ENCODE measurements around the gene PDIK1L. TPM values are rescaled to one million over a fixed set of nuclear protein-coding genes. Genes with fewer than 3 reads are reported as not detected.
A peak's percentile ranks its signal among the peaks of the same experiment; 100 is the strongest.

Gene PDIK1L
- total and polyA plus RNA-seq, 2 of the 8 experiments (the other 6 are each of a cell fraction or from before 2014, with no cell fraction given) = 0.95 to 4.5 TPM

GRCh38 chr1:26130695-26131094 lies 19.1 kb downstream of the PDIK1L start:
- POLR2A ChIA-PET (ENCODE audit: partially characterized antibody) = no interaction called here
- no peaks in the 10 kb centered on the region for H3K9me3 ChIP-seq (ENCODE audit: insufficient read depth in 2 of 2, low read depth in 1 of 2, low read length in 1 of 2)
- no peak overlapping the region for H3K4me2 ChIP-seq (ENCODE audit: insufficient read depth in 1 of 2, low read depth in 2 of 2, low read length in 2 of 2)
- 73% methylated on average over 1 of the region's 1 CpG; no CpG with 5 or more reads in 1 of the 2 experiments for WGBS, 2 experiments (ENCODE audit: extremely low coverage in 1 of 2, insufficient coverage in 1 of 2, insufficient read length in 1 of 2, insufficient replicate concordance in 2 of 2, low coverage in 1 of 2, low lambda C conversion rate in 2 of 2, missing lambda C conversion rate in 1 of 2)
- H3K56ac ChIP-seq (replicated peaks; ENCODE audit: insufficient read length, low read depth, low read length) = no peak overlapping the region
- H2BK120ac ChIP-seq (replicated peaks; ENCODE audit: low read depth, low read length) = no peak overlapping the region
- no peak overlapping the region for H3K9ac ChIP-seq (replicated peaks in 1 of 4; ENCODE audit: extremely low read depth in 1 of 4, low read depth in 3 of 4, low read length in 3 of 4)
- no peak overlapping the region for H2BK15ac ChIP-seq (ENCODE audit: low read length)
- no peak overlapping the region for H4K5ac ChIP-seq (ENCODE audit: insufficient read length, low read depth, low read length)
- no peaks in the 10 kb centered on the region; the same call in 1 of the 2 replicates for H3K23me2 ChIP-seq (ENCODE audit: low read depth, low read length)
- H2AFZ ChIP-seq (ENCODE audit: low read length) = no peak overlapping the region
- H3K27ac ChIP-seq (ENCODE audit: low read depth, low read length) = no peak overlapping the region
- no peaks in the 10 kb centered on the region for H3K36me3 ChIP-seq (ENCODE audit: control insufficient read depth in 2 of 4, insufficient read depth in 4 of 4, low read length in 3 of 4)
- no peaks in the 10 kb centered on the region for H3K27me3 ChIP-seq (replicated peaks in 1 of 4; ENCODE audit: control insufficient read depth in 3 of 4, extremely low read depth in 1 of 4, insufficient read depth in 3 of 4, low read length in 3 of 4)
- H2BK20ac ChIP-seq (ENCODE audit: low read length) = no peak overlapping the region
- H3K14ac ChIP-seq (ENCODE audit: insufficient read length) = no peak overlapping the region
- H4K91ac ChIP-seq (replicated peaks; ENCODE audit: insufficient read length, low read length) = no peak overlapping the region
- no peak overlapping the region for H2BK5ac ChIP-seq (ENCODE audit: low read depth, low read length)
- H3K18ac ChIP-seq (ENCODE audit: extremely low read depth, low read length) = no peak overlapping the region
- no peaks in the 10 kb centered on the region for H3K4me1 ChIP-seq (replicated peaks in 1 of 4; ENCODE audit: control insufficient read depth in 3 of 4, insufficient read depth in 4 of 4, low read length in 3 of 4)
- no peaks in the 10 kb centered on the region for H3K79me2 ChIP-seq (ENCODE audit: control insufficient read depth in 1 of 2, insufficient read depth in 2 of 2, low read length in 2 of 2)
- no peaks in the 10 kb centered on the region for H4K20me1 ChIP-seq (replicated peaks in 1 of 2; ENCODE audit: control insufficient read depth in 1 of 2, insufficient read depth in 2 of 2, low read length in 2 of 2)
- no peak overlapping the region for H4K8ac ChIP-seq (ENCODE audit: extremely low read depth, insufficient read depth, low read length)
- DNase-seq (ENCODE audit: low read depth in 1 of 2, low spot score in 2 of 2) = peak in 1 of 2 experiments; percentile 22
- TF ChIP-seq BACH1 (IDR thresholded peaks at IDR 0.05; ENCODE audit: low read length) = no peak
- no peak for TF ChIP-seq CREB1 (IDR thresholded peaks at IDR 0.05)
- TF ChIP-seq RNF2 (IDR thresholded peaks at IDR 0.05; ENCODE audit: borderline replicate concordance, low read depth, low read length, missing control alignments, poor library complexity, severe bottlenecking) = no peak
- TF ChIP-seq ASH2L (IDR thresholded peaks at IDR 0.05; ENCODE audit: low read length) = no peak
- H3K4me3 ChIP-seq (ENCODE audit: extremely low read depth in 1 of 4, insufficient read depth in 2 of 4, low read depth in 3 of 4, low read length in 4 of 4) = no peak overlapping the region
- no peak overlapping the region for H3K23ac ChIP-seq (ENCODE audit: insufficient read length)
- no peaks in the 10 kb centered on the region for H3K79me1 ChIP-seq (ENCODE audit: low read depth, low read length)
- H3K4ac ChIP-seq (replicated peaks; ENCODE audit: insufficient read length, low read depth, low read length) = no peak overlapping the region
- no peak overlapping the region for H2BK12ac ChIP-seq (ENCODE audit: low read depth, low read length)
- H2AK5ac ChIP-seq (ENCODE audit: low read depth, low read length) = no peak overlapping the region
- FAIRE-seq = no peak
- CTCF ChIA-PET (ENCODE audit: partially characterized antibody) = interaction anchor here (0.6 to 1.4 kb wide), 4 partner anchors 12 to 296 kb away, joined by 3 to 14 read pairs (median 4); no protein-coding TSS in a partner anchor
